ENCODE results near the gene LCN9.

DNA sequence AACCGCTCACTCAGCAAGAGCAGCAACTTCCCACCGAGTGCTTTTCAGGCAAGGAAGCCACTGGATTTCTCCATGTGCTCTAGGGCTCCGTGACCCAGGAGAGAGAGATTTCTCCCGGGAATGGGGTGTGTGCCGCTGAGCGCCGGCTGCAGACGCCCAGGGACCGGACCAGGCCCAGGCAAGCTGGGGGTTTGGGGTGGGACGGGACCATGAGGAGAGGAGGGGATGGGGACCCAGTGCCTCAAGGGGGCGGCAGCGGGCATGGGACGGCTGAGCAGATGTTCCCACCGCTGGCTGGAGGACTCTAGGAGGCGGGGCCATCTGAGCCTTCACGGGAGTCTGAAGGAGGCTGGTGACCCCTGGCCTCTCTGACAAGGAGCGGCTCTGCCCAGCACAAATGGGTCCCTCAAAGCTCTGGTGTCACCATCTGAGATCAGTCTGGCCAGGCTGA lies 8.5 kb downstream of the LCN9 start:
- TF ChIP-seq, protein P1, sequence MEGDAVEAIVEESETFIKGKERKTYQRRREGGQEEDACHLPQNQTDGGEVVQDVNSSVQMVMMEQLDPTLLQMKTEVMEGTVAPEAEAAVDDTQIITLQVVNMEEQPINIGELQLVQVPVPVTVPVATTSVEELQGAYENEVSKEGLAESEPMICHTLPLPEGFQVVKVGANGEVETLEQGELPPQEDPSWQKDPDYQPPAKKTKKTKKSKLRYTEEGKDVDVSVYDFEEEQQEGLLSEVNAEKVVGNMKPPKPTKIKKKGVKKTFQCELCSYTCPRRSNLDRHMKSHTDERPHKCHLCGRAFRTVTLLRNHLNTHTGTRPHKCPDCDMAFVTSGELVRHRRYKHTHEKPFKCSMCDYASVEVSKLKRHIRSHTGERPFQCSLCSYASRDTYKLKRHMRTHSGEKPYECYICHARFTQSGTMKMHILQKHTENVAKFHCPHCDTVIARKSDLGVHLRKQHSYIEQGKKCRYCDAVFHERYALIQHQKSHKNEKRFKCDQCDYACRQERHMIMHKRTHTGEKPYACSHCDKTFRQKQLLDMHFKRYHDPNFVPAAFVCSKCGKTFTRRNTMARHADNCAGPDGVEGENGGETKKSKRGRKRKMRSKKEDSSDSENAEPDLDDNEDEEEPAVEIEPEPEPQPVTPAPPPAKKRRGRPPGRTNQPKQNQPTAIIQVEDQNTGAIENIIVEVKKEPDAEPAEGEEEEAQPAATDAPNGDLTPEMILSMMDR (IDR thresholded peaks at IDR 0.05) = no peak
- no peak for TF ChIP-seq EP300 (IDR thresholded peaks at IDR 0.05; ENCODE audit: low read depth)

Measured in transverse colon (tissue), 3 donors.